SK-N-MC (cell line): ENCODE measurements around the gene PCBP4.
A peak's percentile ranks its signal among the peaks of the same experiment; 100 is the strongest.
"Not testable (repeated sequence)": the region's sequence is repeated elsewhere in the genome, so short reads cannot be mapped to it uniquely, and the experiment has no call there.

ENCODE experiments used
- DNase-seq: peaks from one replicate; pipeline ENCODE4 v3.0.0-alpha.2; 2011; ENCODE audit warnings: low read depth, low spot score
- H3K27ac ChIP-seq: fragments of 200-600 bp; sonication (generic); 2 replicates; pipeline ENCODE4 v1.5.1; 2016; ENCODE audit warnings: mixed run types
- H3K36me3 ChIP-seq: fragments of 200-600 bp; sonication (generic); 2 replicates; pipeline ENCODE4 v1.6.1; 2017; ENCODE audit warnings: antibody characterized with exemption, low read length, mixed read lengths; ENCODE audit not compliant: insufficient read depth
- H3K4me3 ChIP-seq: fragments of 200-600 bp; sonication (generic); 2 replicates; pipeline ENCODE4 v1.5.1; 2016
- H3K9ac ChIP-seq: fragments of 200-600 bp; sonication (generic); 2 replicates; pipeline ENCODE4 v1.8.0; 2017; ENCODE audit warnings: mixed run types, mixed read lengths; ENCODE audit not compliant: insufficient read length
- H3K9me3 ChIP-seq: fragments of 200-600 bp; sonication (generic); 2 replicates; pipeline ENCODE4 v1.6.1; 2017; ENCODE audit warnings: low read depth, mild to moderate bottlenecking, antibody characterized with exemption, low read length, moderate library complexity, mixed read lengths
- EZH2 ChIP-seq: fragments of 200-600 bp; sonication (generic); IDR thresholded peaks from one replicate; pipeline ENCODE4 v1.6.1; 2017; ENCODE audit warnings: antibody characterized with exemption
- FOXP2 ChIP-seq: optimal IDR thresholded peaks from 2 replicates; pipeline ENCODE3; 2011; ENCODE audit warnings: mild to moderate bottlenecking, moderate library complexity; ENCODE audit not compliant: insufficient read depth; ENCODE audit errors: extremely low read length, control extremely low read depth
- POLR2AphosphoS5 ChIP-seq: IDR thresholded peaks from 2 replicates; pipeline ENCODE4 v1.6.1; 2012; ENCODE audit warnings: mild to moderate bottlenecking, low read depth, low read length, borderline replicate concordance

Gene PCBP4

DNA sequence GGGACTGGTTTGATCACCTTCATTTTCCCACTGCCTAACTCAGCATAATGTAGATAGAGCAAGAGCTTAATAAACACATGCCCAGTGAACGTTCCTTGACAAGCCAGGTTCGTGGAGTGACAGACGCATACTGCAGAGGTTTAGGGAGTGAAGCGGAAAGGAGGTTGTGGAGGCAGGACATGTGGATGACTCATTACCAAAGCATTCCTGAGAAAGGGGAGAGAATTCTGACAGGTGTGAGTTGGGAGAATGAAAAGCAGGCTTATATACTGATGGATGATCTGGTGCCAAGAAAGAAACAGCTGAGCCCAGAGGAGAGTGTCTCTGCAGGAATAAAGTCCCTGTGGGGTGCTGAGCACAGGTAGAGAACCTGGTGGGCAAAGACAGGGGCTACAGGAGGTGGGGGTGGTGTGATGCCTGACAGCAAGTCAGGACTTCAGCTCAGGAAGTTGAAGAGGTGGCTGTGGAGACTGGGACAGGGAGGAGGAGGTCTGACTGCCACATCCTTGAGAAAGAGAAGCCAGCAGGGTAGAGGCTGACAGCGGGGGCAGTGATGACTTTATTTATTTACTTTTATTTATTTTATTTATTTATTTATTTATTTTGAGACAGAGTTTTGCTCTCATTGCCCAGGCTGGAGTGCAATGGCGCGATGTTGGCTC lies 30.8 kb upstream of the PCBP4 start:
- Histone ChIP-seq H3K9ac (no peak overlapping the region), H3K27ac (no peak overlapping the region), H3K36me3 (peaks cover 22% of the 10 kb centered on the region), H3K9me3 (no peaks in the 10 kb centered on the region), H3K4me3 (no peak overlapping the region)
- TF ChIP-seq POLR2AphosphoS5 (no peak), EZH2 (no peak), FOXP2 (no peak)
- no peak for DNase-seq

DNA sequence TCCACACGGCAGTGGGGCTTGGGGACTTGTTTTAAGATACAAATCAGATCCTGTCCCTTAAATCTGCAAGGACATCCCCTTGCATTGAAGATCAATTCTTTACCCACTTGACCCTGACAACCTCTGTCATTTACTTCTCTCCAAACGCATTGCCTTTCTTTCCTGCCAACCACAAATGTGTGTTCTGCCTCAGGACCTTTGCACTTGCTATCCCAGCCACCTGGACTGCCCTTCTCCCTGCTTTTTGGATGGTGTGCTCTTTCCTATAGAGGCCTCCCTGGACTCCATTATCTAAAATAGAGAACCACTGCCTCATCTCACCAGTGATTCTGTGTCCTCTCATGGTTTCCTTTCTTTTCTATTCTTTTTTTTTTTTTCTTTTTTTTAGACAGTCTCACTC lies 29.9 kb upstream of the PCBP4 start:
- Histone ChIP-seq H3K9me3 (no peaks in the 10 kb centered on the region), H3K9ac (no peak overlapping the region), H3K4me3 (no peak overlapping the region), H3K36me3 (peaks cover 30% of the 10 kb centered on the region), H3K27ac (no peak overlapping the region)
- DNase-seq = no peak
- TF ChIP-seq POLR2AphosphoS5 (no peak), EZH2 (no peak), FOXP2 (no peak)

DNA sequence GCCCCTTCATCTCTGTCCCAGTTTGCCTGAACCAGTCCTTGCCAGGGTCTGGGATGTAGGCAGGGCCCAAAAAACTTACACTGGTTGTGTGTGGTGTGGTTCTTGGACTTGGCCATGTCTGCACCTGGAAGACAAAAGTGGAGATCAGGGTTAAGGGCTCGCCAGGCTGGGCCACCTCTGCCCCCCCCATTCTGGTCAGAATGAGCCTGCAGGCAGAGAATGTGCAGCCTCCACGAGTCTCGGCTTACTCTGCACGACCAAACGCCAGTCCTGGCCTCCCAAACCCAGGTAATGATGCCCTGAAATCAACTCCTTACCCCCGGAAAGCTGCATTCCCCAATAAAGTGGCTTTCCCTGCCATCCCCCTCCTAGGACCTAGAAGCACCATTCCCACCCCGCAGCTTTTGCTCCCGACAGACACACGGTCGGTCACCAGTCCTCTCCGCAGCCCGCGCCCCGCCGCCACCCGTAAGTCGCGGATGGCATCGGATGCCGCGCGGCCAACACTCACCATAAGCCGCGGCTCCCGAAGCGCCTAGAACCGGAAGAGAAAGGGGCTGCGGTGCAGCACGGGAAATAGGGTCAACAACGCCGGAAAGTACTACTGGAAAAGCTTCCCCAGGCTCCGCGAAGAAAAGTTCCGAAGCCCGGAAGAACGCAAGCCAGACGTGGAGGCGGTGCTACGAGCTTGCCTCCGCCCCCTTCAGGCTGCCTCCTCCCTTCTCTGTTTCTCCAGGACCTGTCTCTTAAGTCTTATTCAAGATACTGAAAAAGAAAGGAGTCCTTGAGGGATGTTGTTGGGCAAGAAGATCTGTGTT lies 28.3 kb upstream of the PCBP4 start, which contains the start of gene RPL29:
Gene RPL29 (minus strand): TSS at position 550 of the 818 bp plus-strand sequence. CDS start 434 bp downstream, at position 116.
- Histone ChIP-seq H3K9me3 (no peaks in the 10 kb centered on the region), H3K36me3 (peaks cover 37% of the 10 kb centered on the region), H3K4me3 (peak within 1 kb of the TSS; percentile 86), H3K27ac (peak within 1 kb of the TSS; percentile 93), H3K9ac (peak within 1 kb of the TSS; percentile 95)
- TF ChIP-seq EZH2 (no peak), POLR2AphosphoS5 (peak; percentile 96), FOXP2 (no peak)
- peak; percentile 78 for DNase-seq

DNA sequence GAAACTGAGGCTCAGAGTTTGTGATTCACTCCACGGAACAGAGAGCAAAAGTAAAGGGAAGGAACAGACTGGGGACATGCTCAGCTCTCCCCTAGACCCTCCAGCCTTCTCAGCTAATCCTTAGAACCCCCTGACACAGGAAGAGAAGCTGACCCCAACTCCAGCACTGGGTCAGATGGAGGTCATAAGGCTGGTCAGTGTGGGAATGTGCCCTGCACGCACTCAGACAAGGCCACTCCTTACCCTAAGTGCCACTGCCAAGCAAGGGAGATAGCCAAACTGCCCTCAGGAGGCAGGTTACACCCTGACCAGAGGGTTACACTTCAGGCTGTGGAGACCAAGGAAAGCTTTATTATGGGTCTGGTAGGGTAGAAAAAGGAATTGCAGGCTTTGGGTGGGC lies 27.3 kb upstream of the PCBP4 start:
- no peak for DNase-seq
- TF ChIP-seq FOXP2 (no peak), EZH2 (no peak), POLR2AphosphoS5 (no peak; the same call in 1 of the 2 replicates)
- peak overlapping the region; percentile 86 for H3K4me3 ChIP-seq
- no peaks in the 10 kb centered on the region for H3K9me3 ChIP-seq
- H3K9ac ChIP-seq = peak overlapping the region; percentile 95
- H3K36me3 ChIP-seq = peaks cover 37% of the 10 kb centered on the region
- peak overlapping the region; percentile 93; the same call in 1 of the 2 replicates for H3K27ac ChIP-seq

DNA sequence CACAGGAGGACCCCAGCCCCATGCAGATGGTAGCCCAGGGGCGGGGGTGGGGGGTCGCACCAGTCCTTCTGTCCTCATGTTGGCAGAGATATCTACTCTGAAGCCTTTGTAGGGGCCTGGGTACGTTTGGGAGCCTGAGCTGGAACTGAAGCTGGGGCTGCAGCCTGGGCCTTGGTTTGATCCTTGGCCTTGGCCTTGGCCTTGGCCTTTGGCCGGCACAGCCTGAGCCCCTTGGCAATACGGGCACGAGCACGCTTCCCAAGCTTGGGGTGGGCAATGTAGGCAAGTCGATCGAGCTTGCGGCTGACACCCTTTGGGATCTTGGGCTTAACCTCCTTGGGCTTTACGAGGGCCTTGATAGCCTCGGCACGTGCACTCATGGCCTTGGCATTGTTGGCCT lies 26.4 kb upstream of the PCBP4 start:
- H3K9ac ChIP-seq, H3K4me3 ChIP-seq: not testable (repeated sequence)

DNA sequence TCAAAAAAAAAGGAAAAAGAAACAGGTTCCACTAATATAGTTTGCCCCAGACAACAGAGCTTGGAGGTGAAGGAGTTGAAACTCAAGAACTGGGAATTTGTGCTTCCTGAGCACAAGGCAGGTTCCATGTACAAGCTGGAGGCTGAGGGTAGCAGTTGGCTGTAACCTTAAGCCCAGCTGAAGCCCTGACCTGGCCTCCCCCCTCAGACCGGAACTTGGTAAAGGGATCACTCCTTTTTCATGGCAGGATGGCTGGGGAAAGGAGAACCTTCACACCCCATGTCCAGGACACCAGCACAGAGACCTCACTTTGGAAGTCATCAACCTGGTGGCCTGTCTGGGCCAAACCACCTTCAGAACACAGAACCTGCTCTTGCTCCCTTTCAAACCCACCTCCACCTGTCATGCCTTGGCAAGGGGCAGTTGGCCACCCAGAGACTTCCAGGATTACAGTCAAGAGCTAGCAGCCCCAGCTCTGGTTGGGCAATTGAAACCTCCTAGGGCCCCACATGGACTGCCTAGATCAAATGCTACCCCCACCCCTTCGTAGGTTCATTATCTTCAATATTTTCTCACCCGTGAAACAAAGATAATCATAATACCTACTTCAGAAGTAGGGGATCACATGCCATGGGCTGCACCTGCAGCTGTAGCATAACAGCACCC lies 24.9 kb upstream of the PCBP4 start:
- H3K27ac ChIP-seq = peak overlapping the region; percentile 62; the same call in 1 of the 2 replicates
- no peak for DNase-seq
- H3K9ac ChIP-seq = no peak overlapping the region
- no peak overlapping the region for H3K4me3 ChIP-seq
- peaks cover 37% of the 10 kb centered on the region for H3K36me3 ChIP-seq
- no peaks in the 10 kb centered on the region for H3K9me3 ChIP-seq
- TF ChIP-seq EZH2 = no peak
- no peak; the same call in none of the 2 replicates for TF ChIP-seq POLR2AphosphoS5
- no peak for TF ChIP-seq FOXP2

More for the DNA sequence above, 26.4 kb upstream of the PCBP4 start:
- not testable (repeated sequence) for DNase-seq, H3K27ac ChIP-seq, H3K9me3 ChIP-seq
- peaks cover 37% of the 10 kb centered on the region for H3K36me3 ChIP-seq

DNA sequence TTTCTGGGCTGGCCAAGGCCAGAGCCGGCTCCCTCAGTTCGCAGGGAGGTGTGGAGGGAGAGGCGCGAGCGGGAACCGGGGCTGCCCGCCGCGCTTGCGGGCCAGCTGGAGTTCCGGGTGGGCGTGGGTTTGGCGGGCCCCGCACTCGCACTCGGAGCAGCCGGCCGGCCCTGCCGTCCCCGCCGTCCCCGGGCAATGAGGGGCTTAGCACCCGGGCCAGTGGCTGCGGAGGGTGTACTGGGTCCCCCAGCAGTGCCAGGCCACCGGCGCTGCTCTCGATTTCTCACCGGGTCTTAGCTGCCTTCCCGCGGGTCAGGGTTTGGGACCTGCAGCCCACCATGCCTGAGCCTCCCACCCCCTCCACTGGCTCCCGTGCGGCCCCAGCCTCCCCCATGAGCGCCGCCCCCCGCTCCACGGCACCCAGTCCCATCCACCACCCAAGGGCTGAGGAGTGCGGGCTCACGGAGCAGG lies 23.3 kb upstream of the PCBP4 start:
- H3K36me3 ChIP-seq = peaks cover 37% of the 10 kb centered on the region
- not testable (repeated sequence) for H3K9me3 ChIP-seq, DNase-seq, H3K4me3 ChIP-seq, H3K27ac ChIP-seq, H3K9ac ChIP-seq

DNA sequence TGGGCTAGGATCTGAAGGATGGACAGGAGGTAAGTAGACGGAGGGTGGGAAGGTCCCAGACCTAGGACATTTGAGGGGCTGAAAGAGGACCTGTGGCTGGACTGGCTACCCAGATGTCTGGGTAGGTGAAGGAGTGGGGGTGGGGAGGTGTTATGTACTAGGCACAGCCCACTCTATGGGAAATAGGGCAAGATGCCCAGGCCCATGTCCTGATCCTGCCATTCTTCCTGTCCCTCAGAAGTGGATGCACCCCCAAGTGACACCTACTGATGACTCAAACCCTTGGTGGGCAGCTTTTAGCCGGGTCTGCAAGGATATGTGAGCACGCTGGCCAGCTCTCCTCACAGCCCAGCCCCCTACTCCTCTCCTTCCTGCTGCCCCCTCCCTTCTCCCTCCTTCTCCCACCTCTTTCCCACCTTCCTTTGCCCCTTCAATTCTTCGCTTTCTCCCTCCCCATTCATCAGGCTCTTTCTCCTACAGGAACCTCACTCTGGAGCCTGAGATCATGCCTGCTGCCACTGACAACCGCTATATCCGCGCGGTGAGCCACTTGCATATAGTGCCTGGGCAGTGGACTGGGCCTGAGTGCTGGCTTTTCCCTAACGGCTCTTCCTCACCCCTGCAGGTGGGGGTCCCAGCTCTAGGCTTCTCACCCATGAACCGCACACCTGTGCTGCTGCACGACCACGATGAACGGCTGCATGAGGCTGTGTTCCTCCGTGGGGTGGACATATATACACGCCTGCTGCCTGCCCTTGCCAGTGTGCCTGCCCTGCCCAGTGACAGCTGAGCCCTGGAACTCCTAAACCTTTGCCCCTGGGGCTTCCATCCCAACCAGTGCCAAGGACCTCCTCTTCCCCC lies 21.3 kb upstream of the PCBP4 start:
- H3K9ac ChIP-seq = no peak overlapping the region
- no peak for TF ChIP-seq POLR2AphosphoS5
- no peak for TF ChIP-seq FOXP2
- no peak for TF ChIP-seq EZH2
- H3K4me3 ChIP-seq = no peak overlapping the region
- no peak overlapping the region for H3K27ac ChIP-seq
- H3K36me3 ChIP-seq = peaks cover 19% of the 10 kb centered on the region
- DNase-seq = no peak
- no peaks in the 10 kb centered on the region for H3K9me3 ChIP-seq
